HG03280 (cell line): ENCODE results near the gene SUCLG1.
A peak's percentile ranks its signal among the peaks of the same experiment; 100 is the strongest.
"Not testable (repeated sequence)": the region's sequence is repeated elsewhere in the genome, so short reads cannot be mapped to it uniquely, and the experiment has no call there.

Source experiments
- ATAC-seq: cut with Tn5 transposase; IDR thresholded peaks from one replicate; pipeline ENCODE4 v1.9.1; 2021; ENCODE audit warnings: mild to moderate bottlenecking, moderate library complexity; ENCODE audit not compliant: unreplicated experiment

Gene SUCLG1

GRCh38 chr2:84459018-84459943 is at the start of gene SUCLG1:
Gene SUCLG1, minus strand, starts transcription at chr2:84459280. Its CDS starts 11 bp downstream, at chr2:84459269.
- ATAC-seq, result peak; percentile 97

DNA sequence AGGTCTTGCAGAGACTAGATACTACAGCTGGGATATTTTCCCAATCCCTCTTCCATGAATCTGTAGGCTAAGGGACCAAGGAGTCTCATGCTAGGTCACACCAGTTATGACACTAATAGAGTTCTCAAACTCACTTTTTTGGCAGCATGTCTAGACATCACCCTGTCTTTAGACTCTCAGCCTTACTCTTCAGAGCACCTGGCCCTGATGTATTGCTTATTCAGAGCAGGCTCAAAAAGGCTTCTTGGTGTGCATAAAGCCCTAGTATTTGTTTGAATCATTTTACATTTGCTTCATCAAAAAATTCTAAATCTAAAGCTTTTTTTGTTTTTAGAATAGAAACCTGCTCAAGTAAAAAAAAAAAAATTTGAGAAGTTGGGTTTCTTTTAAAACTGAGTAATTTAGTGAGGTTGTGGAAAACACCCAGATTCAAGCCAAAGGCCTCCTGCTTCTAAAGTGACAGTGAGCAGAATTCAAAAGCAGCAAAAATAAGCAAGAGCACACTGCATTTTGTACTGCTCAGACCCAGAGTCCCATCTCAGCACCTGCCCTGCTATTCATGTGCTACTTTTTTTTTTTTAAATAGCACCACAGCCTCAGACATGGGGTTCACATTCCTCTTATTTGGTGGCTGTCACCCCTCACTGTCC is 39.2 kb upstream of the SUCLG1 start:
- ATAC-seq, result no peak

DNA sequence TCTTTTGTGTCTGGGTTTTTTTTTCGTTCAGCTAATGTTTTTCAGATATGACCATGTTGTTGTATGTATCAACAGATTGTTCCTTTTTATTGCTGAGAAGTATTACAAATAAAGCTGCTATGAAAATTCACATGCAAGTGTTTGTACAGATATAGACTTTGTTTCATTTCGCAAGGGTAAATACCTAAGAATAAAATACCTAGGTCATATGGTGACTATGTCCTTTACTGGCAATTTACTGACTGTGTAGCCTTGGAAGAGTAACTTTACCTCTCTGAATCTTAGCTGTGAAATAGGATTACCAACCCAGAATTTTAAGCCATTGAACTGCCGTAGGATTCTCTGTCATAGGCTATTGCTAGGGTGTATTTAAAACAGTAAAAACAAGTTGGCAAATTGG is 38.2 kb upstream of the SUCLG1 start:
- ATAC-seq, result no peak

DNA sequence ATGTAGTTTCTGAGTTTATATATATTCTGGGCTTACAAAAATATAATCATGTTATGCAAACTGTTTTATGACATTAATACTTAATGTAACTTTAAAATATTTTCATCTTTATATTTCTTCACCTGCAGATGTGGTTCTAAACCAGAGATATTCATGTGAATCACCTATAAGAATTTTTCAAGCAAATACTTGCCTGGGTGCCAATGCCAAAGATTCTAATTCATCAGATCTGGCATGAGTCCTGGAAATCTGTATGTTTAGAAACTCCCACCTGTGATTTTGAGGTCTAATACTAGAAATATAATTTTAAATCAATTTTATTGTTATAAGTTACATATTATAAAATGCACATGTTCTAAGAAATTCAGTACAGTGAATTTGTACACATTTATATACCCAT is 37.3 kb upstream of the SUCLG1 start:
- no peak for ATAC-seq

GRCh38 chr2:84495539-84496146 is 36.6 kb upstream of the SUCLG1 start:
- peak; percentile 75 for ATAC-seq

- no peak for ATAC-seq
These were observed 35.0 kb upstream of the SUCLG1 start for GRCh38 chr2:84494070-84494469.

DNA sequence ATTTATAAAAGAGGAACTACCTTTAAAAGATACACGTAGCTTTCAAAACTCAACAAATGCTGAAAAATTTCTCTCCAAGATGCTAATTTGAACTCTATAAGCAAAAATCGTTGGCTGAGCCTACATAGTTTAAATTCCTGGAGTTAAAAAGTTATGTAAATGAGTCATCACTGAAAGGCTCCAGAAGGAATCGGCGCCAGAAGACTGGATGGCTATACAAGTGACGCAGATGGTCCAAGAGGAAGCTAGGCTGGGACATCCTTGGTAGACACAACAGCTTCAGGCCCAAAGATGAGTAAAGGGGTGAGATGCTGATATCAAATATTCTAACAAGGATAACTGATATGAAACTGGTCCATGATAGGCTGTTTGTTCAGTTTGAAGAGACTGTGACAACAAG is 34.4 kb upstream of the SUCLG1 start:
- ATAC-seq, result no peak

GRCh38 chr2:84492571-84492970 is 33.5 kb upstream of the SUCLG1 start:
- ATAC-seq, result no peak

DNA sequence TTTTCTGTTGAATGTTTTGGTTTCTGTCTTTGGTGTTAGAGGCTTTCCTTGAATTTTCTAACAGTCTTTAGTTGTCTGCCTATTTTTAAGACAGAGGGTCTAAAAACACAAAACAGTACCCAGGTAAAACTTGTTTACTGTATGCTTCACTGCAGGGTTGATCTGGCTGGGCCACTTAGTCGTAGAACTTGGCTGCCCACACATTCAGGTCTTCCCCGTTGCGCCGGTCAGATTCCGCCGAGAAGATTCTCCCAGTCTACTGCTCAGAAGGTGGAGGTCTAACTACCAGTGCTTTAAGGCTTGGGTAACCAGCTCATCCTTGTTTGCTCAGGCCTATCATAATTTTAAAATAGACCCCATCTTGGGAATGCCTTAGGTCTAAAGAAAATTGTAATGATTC is 32.7 kb upstream of the SUCLG1 start:
- ATAC-seq, result no peak

DNA sequence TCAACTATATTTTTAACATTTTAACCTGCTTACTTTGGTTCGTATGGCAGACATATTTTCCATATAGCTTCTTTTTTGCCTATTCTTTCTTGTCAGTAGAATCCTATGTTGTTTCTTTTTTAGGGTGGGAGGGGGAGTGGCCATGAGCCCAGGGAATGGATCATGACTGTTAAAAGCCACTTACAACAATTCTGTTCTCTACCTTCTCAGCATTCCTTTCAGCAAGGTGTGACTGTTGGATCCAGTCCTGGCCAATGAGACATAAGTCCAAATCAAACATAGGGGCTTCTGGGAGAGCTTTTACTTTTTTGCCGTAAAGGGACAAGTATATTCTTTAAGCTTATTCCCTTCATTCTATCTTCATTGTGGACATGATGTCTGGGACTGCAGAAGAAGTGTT is 32.2 kb upstream of the SUCLG1 start:
- no peak for ATAC-seq

GRCh38 chr2:84487298-84487996 is 28.4 kb upstream of the SUCLG1 start:
- no peak for ATAC-seq

- no peak for ATAC-seq
These were observed 27.5 kb upstream of the SUCLG1 start for GRCh38 chr2:84486441-84487115.

- ATAC-seq, result no peak
These were observed 24.2 kb upstream of the SUCLG1 start for GRCh38 chr2:84483320-84483719.

DNA sequence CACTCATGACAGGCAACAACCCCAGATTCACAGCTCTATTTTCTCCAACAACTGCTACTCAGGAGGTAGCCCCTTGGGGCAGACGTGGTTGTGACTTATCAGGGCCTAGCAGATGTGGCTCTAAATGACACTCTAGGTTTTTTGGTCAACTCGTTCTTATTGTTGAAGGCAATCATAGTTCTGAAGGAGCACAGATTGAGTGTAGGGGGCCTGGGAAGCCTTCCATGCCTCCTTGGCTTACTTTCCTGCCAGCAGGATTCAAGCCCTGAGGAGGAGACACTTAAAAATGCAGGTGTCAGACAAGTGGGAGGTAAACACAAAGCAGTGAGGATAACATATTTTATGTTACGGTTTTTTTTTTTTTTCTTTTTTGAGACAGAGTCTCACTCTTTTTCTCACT is 23.5 kb upstream of the SUCLG1 start:
- ATAC-seq, result no peak

DNA sequence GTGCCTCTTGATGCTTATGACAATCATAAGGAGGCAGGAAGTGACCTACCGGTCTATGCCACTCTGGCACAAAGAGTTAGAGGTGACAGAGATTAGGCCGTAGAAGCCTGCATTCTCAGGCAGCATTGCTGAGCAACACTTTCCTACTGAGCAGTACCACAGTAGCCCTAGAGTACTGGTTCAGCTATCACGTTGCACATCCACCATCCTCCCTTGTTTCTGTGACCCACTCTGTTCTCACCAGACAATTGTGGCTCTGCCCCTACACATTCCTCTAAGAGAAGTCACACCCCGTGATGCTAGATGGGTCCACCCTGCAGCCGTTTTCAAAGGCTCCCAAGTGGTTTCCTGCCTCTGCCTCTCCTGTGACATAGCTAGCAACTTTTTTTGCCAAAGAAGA is 22.6 kb upstream of the SUCLG1 start:
- ATAC-seq, result no peak

DNA sequence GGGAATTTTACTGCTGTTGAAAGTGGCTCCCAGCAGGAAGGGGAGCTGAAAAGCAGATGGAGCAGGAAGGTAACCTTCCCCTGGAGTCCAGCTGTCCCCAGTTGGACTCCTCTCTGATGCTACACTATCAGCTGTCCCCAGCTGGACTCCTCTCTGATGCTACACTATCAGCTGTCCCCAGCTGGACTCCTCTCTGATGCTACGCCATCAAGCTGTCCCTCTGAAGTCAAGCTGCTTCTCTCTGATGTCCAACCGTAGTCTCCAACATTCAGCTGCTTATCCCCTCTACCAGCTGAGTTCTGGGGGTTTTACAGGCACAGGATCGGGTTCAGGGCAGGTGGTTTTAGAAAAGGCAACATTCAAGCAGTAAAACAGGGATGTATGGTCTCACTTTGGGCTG is 19.8 kb upstream of the SUCLG1 start:
- ATAC-seq, result no peak

DNA sequence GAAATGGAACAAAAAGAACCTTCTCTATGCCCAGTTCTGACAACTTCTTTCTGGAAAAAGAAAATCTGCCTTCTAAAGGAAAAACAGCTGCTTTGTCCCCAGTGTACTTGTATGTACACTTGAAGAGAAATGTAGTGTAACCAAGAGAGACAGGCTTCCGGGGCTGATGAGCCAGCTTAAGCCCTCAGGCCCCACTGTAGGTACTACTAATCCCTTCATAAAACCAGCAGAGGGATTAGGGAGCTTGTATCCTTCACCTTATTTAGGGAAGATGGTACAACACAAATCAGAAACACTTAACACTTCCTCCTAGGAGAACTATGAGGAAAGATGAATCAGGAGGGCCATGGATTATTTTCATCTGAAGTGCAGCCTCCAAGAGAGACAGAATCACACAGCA is 18.8 kb upstream of the SUCLG1 start:
- no peak for ATAC-seq

DNA sequence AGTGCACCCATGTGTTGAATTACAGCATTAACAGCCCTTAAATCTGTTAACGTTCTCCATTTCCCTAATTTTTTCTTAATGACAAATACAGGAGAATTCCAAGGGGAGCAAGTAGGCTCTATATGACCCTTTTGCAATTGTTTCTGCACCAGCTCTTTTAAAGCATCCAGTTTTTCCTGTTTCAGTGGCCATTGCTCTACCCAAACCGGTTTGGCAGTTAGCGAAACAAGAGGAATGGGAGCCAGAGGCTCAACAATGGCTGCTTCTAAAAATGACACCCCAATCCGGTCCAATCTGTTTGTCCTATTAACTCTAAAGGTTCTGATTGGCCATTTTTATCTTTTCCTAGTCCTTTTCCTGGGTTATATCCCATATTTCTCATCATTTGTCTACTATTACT is 15.1 kb upstream of the SUCLG1 start:
- ATAC-seq, result no peak

GRCh38 chr2:84472856-84473565 is 13.9 kb upstream of the SUCLG1 start:
- no peak for ATAC-seq

DNA sequence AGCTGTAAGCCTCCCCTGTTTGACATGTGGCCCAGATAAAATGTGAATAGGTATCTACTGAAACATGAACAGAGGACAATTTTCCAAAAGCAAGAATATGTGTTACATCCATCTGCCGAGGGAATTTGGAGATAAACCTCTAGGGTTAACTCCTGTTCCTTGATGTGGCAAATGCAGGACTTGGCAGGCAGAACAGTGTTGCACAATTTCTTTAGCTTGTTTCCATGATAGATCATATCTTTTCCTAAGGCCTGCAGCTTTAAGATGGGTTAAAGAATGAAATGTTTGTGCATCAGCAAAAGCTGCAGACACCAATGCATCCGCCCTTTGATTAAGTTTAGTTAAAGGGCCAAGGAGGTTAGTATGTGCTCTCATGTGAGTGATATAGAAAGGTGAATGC is 13.3 kb upstream of the SUCLG1 start:
- ATAC-seq, result not testable (repeated sequence)
